ENCODE measurements around the gene KIAA0930.

The KIAA0930 gene

GRCh38 chr22:45237065-45237990, 3.4 kb downstream of the KIAA0930 start:
- DNase-seq, result no peak

GRCh38 chr22:45235851-45236342, 4.8 kb downstream of the KIAA0930 start:
- DNase-seq, result no peak

- no peak for DNase-seq
Observed at GRCh38 chr22:45235101-45235777, 5.5 kb downstream of the KIAA0930 start.

GRCh38 chr22:45233827-45234226, 6.9 kb downstream of the KIAA0930 start:
- DNase-seq, result no peak

- no peak for DNase-seq
Observed at GRCh38 chr22:45233386-45233785, 7.3 kb downstream of the KIAA0930 start.

GRCh38 chr22:45231293-45231692, 9.4 kb downstream of the KIAA0930 start:
- DNase-seq, result no peak

- DNase-seq, result no peak
Observed at GRCh38 chr22:45230026-45230721, 10.5 kb downstream of the KIAA0930 start.

GRCh38 chr22:45229181-45229580, 11.5 kb downstream of the KIAA0930 start:
- no peak for DNase-seq

GRCh38 chr22:45228401-45228754, 12.3 kb downstream of the KIAA0930 start:
- DNase-seq, result no peak

- DNase-seq, result no peak
Observed at GRCh38 chr22:45227645-45228400, 12.9 kb downstream of the KIAA0930 start.

- DNase-seq, result no peak
Observed at GRCh38 chr22:45226503-45227186, 14.0 kb downstream of the KIAA0930 start.

- no peak for DNase-seq
Observed at GRCh38 chr22:45225732-45226502, 14.8 kb downstream of the KIAA0930 start.

- no peak for DNase-seq
Observed at GRCh38 chr22:45224988-45225731, 15.5 kb downstream of the KIAA0930 start.

- no peak for DNase-seq
Observed at GRCh38 chr22:45224331-45224730, 16.4 kb downstream of the KIAA0930 start.

GRCh38 chr22:45223304-45224117, 17.2 kb downstream of the KIAA0930 start:
- DNase-seq, result no peak

GRCh38 chr22:45221201-45221600, 19.5 kb downstream of the KIAA0930 start:
- DNase-seq, result no peak

GRCh38 chr22:45218976-45219375, 21.7 kb downstream of the KIAA0930 start:
- no peak for DNase-seq

GRCh38 chr22:45217806-45218205, 22.9 kb downstream of the KIAA0930 start:
- no peak for DNase-seq

GRCh38 chr22:45217345-45217744, 23.3 kb downstream of the KIAA0930 start:
- DNase-seq, result no peak
